Stimulated activated CD4-positive, alpha-beta T cell treated with anti-CD3 and anti-CD28 coated beads, Interleukin-15, amount 100 ng/mL, for 1 hour (primary cell): Measurements from ENCODE around the gene INSM1.

Experiments
- DNase-seq, 2 donors: peaks; one replicate each; pipeline ENCODE4 v3.0.0-alpha.2; 2020; ENCODE audit warnings: low read depth in 1 of 2, low spot score in 1 of 2

Gene INSM1

DNA sequence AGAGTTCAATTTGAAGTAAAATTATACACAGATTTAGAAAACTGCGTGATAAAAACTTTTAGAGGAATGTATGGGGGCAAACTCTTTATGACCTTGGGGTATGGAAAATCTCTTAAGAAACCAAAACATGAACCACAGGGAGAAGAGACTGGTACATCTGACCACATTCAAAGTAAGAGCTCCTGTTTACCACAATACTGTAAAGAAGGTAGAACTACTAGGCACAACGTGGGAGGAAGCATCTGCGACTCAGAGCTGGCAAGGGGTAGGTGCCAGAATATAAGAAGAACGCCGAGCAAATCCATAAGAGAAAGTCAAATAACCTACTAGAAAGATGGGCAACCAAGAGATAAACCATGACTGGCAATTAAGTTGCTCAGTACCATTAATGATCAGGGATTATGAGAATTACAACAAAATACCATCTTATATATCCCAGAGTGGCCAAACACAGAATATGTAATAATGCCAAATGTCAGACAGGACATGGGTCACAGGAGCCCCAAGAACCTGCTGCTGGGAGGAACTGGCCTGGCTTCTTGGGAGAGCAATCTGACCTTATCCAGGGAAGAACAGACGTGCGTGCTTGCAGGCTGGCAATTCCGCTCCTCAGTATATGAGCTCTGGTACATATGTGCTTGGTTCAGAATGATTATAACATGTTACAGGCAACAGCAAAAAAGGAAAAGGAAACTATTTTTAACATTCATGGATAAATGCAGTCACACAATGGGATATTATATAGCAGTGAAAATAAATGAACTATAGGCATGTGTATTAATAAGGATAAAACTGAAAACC is 50.2 kb downstream of the INSM1 start:
- DNase-seq = no peak
